Fibroblast of lung (primary cell): ENCODE results near the gene SORL1. TPM values are rescaled to one million over a fixed set of nuclear protein-coding genes. Genes with fewer than 3 reads are reported as not detected.

Experiments
- DNase-seq, 2 donors: peaks; one replicate each; pipeline versions ENCODE4 v3.0.0 to v3.0.0-alpha.2; 2010; ENCODE audit warnings: low read depth in 2 of 2
- H2AFZ ChIP-seq: 2 replicates; pipeline ENCODE4 v1.5.1; 2012; ENCODE audit warnings: low read length, control low read depth, inconsistent platforms
- H3K27ac ChIP-seq: 2 replicates; pipeline ENCODE4 v1.5.1; 2011; ENCODE audit warnings: low read length, control low read depth; ENCODE audit not compliant: insufficient read depth
- H3K27me3 ChIP-seq: 2 replicates; pipeline ENCODE4 v1.5.1; 2011; ENCODE audit warnings: mild to moderate bottlenecking, low read length; ENCODE audit not compliant: control insufficient read depth, insufficient read depth
- H3K36me3 ChIP-seq: 2 replicates; pipeline ENCODE4 v1.5.1; 2011; ENCODE audit warnings: low read length; ENCODE audit not compliant: control insufficient read depth, insufficient read depth
- H3K4me1 ChIP-seq: 2 replicates; pipeline ENCODE4 v1.5.1; 2011; ENCODE audit warnings: low read length; ENCODE audit not compliant: control insufficient read depth, insufficient read depth; ENCODE audit errors: extremely low read depth
- H3K4me2 ChIP-seq: 2 replicates; pipeline ENCODE4 v1.5.1; 2011; ENCODE audit warnings: low read length, control low read depth; ENCODE audit not compliant: insufficient read depth; ENCODE audit errors: extremely low read depth
- H3K4me3 ChIP-seq, 4 experiments: fragments of 200-600 bp in 1 of 4; sonication (generic) in 1 of 4; replicated peaks in 1 of 4; 2 replicates each; pipeline ENCODE4 v1.5.1; 2011 to 2016; ENCODE audit warnings: low read length in 4 of 4, low read depth in 3 of 4, mild to moderate bottlenecking in 3 of 4, control low read depth in 2 of 4, inconsistent platforms in 1 of 4, mixed read lengths in 1 of 4; ENCODE audit not compliant: insufficient read depth in 1 of 4; ENCODE audit errors: control extremely low read depth in 1 of 4
- H3K79me2 ChIP-seq: 2 replicates; pipeline ENCODE4 v1.5.1; 2012; ENCODE audit warnings: mild to moderate bottlenecking, low read length, inconsistent platforms; ENCODE audit not compliant: control insufficient read depth, insufficient read depth
- H3K9ac ChIP-seq: 2 replicates; pipeline ENCODE4 v1.5.1; 2011; ENCODE audit warnings: mild to moderate bottlenecking, low read length, control low read depth; ENCODE audit not compliant: insufficient read depth
- H3K9me3 ChIP-seq: 2 replicates; pipeline ENCODE4 v1.5.1; 2012; ENCODE audit warnings: low read depth, low read length; ENCODE audit not compliant: control insufficient read depth, insufficient read depth
- H4K20me1 ChIP-seq: 2 replicates; pipeline ENCODE4 v1.5.1; 2011; ENCODE audit warnings: low read length; ENCODE audit not compliant: control insufficient read depth, insufficient read depth; ENCODE audit errors: extremely low read depth
- CTCF ChIP-seq, 2 donors: IDR thresholded peaks in 1 of 2; conservative IDR thresholded peaks in 1 of 2; 1 replicate in 1 of 2; 2 replicates in 1 of 2; pipeline ENCODE4 v1.5.1; 2011 to 2012; ENCODE audit warnings: low read length in 2 of 2, control low read depth in 1 of 2, inconsistent platforms in 1 of 2, low read depth in 1 of 2, mild to moderate bottlenecking in 1 of 2
- EZH2 ChIP-seq: IDR thresholded peaks from 2 replicates; pipeline ENCODE4 v1.5.1; 2012; ENCODE audit warnings: low read length, control low read depth, mild to moderate bottlenecking; ENCODE audit errors: missing control alignments
- polyA plus RNA-seq, 2 donors: library from polyadenylated mRNA; depleted of rRNA in 1 of 2; stranded (reverse) in 1 of 2; unstranded in 1 of 2; fragments of >200 nt; gene quantifications; 2 replicates each; pipeline ENCODE4 v1.2.1, GENCODE V29; 2011 to 2012; ENCODE audit warnings: missing spikeins in 1 of 2
- total RNA-seq: library from RNA; depleted of rRNA; stranded (reverse); fragments of >200 nt; gene quantifications from 2 replicates; pipeline ENCODE4 v1.2.1, GENCODE V29; 2014

The SORL1 gene
- total and polyA plus RNA-seq, 2 donors (not counting 1 experiment from before 2014, with no cell fraction given), result 0.58 to 10.9 TPM

DNA sequence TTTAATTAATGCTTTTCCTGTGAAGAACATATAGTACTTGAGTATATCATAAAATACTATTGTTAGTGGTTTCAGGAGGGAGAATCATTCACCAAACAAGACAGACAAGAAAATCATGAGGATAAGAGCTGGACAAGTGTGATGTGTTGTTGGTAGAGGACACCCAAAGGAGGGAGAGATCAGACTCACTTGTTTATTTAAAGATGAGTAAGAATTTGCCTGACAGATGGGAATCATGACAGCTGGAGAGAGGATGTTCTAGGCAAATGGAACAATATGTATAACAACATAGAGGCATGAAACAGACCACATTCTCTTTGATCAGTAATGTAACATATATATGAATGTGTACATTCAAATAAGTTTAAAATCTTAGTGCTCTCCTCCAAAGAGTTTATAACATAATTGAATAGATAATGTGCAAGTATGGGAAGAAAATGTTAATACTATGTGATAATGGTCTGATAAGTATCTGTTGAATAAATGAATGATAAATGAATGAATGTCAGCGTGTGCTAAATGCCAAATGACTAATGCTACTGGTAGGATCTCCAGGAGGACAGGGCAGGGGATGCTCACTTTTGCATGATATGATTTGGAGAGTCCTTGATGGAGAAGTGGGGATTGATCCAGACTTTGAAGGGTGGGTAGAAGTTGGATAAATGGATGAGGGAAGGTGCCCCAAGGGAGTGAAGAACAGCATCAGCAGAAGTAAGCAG lies 229.6 kb downstream of the SORL1 start:
- Histone ChIP-seq H3K9me3 (no peaks in the 10 kb centered on the region), H3K4me3 (no peak overlapping the region), H3K4me2 (no peak overlapping the region), H3K27ac (no peak overlapping the region), H4K20me1 (no peaks in the 10 kb centered on the region), H3K27me3 (no peaks in the 10 kb centered on the region), H2AFZ (no peak overlapping the region), H3K36me3 (no peaks in the 10 kb centered on the region), H3K4me1 (no peaks in the 10 kb centered on the region), H3K9ac (no peak overlapping the region), H3K79me2 (no peaks in the 10 kb centered on the region)
- DNase-seq, result no peak
- TF ChIP-seq CTCF (conservative IDR thresholded peaks at IDR 0.05 in 1 of 2, IDR thresholded peaks at IDR 0.05 in 1 of 2; ENCODE audit: low read depth in 1 of 2, low read length in 2 of 2) (no peak), EZH2 (no peak)

Other genes with a start within 250 kb of the SORL1 start
- 62.1 and 112 TPM in 2 replicates for gene SC5D, start 159.5 kb upstream of the SORL1 start, total RNA-seq
- gene SC5D, start 159.5 kb upstream of the SORL1 start, polyA plus RNA-seq, result 67.0 and 102 TPM in 2 replicates